HG03520 (cell line): ENCODE data around the gene KLHL26.

Experiments used
- ATAC-seq: cut with Tn5 transposase; IDR thresholded peaks from one replicate; pipeline ENCODE4 v1.9.1; 2021; ENCODE audit warnings: mild to moderate bottlenecking, moderate library complexity; ENCODE audit not compliant: unreplicated experiment

The KLHL26 gene

DNA sequence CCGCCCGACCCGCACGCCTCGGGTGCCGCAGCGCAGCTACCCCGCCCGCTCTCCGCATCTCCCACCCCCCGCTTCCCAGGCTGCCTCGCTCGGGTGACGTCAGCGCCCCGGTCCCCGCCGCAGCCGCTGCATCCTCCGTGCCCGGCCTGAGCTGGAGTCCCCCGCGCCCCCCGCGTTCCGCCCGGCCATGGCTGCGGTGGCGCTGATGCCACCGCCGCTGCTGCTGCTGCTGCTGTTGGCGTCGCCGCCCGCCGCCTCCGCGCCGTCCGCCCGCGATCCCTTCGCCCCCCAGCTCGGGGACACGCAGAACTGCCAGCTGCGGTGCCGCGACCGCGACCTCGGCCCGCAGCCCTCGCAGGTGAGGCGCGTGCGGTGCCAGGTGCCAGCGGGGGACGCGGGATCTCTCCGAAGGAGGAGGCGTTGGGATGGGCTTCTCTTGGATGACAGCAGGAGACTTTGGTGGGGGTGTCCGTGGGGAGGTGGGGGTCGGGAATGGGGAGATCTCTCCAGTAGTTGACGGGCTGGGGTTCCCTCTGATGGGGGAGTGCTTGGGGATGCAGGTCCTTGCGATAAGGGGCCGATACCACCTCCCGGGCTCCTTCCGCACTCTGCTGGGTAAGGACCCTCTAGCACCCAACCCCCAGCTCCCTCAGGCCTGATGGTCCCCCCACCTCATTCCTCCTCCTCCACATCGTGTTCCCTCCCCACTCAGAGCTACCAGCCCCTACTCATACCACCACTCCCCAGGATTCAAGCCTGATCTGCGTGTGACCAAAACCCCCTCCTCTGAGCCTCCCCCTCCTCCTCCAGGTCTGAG is 23.8 kb upstream of the KLHL26 start, which contains the start of gene TMEM59L:
TMEM59L (plus strand) TSS at position 99 of the 817 bp plus-strand sequence; CDS start at position 188, 89 bp downstream.
- ATAC-seq: no peak

DNA sequence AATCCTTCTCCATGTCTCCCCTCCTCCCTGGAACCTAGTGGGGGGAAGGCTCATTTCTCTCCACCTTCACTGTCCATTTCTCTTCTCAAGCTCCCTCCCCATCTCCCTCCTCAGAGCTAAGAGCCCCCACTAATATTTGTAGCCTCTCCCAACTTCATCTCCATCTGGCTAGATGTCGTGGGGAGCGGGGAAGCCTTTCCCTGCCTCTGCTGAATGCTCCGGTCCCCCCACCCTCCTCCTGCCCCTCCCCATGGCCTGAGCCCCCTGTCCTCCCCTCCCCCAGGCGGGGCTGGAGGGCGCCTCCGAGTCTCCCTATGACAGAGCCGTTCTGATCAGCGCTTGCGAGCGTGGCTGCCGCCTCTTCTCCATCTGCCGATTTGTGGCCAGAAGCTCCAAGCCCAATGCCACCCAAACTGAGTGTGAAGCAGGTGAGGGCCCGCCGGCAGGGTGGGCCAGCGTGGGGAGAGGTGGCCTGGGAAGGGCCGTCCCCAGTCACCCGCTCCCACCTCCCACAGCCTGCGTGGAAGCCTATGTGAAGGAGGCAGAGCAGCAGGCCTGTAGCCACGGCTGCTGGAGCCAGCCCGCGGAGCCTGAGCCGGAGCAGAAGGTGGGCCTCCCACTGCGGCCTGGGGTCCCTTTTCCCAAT is 23.1 kb upstream of the KLHL26 start:
- no peak for ATAC-seq

DNA sequence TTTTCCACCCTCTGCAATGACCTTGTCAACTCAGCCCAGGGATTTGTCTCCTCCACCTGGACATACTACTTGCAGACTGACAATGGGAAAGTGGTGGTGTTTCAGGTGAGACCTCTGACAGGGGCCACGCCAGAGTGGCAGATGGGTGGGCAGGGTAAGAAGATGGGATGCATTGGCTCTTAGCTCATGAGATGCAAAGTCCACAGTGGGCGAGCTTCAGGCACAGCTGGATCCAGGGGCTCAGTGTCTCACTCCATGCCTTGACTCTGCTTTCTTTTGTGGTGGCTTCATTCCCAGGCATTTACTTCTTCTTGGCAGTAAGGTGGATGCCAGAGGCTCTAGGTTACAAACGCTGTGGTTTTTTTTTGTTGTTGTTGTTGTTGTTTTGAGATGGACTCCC is 20.8 kb upstream of the KLHL26 start:
- ATAC-seq: no peak

DNA sequence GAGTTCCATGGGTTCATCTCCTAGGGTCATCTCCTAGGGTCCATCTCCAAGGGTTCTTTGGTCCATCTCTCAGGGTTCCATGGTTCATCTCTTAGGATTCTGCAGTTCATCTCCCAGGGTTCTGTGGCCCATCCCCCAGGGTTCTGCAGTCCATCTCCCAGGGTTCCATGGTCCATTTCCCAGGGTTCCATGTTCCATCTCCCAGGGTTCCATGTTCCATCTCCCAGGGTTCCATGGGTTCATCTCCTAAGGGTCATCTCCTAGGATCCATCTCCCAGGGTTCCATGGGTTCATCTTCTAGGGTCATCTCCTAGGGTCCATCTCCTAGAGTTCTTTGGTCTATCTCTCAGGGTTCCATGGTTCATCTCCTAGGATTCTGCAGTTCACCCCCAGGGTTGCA is 19.3 kb upstream of the KLHL26 start:
- no peak for ATAC-seq

DNA sequence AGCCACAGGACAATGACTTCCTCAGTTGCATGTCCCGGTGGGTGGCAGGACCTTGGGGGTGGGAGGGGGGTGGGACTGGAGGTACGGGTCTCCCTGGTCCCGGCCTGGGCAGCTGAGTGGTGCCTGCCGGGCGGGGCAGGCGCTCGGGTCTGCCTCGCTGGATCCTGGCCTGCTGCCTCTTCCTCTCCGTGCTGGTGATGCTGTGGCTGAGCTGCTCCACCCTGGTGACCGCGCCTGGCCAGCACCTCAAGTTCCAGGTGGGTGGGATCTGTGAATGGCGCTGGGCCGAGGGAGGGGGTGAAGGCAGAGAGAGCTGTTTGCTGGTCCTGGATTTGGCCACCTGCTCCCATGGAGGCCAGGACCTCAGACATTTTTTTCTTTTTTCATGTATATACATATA is 18.6 kb upstream of the KLHL26 start:
- ATAC-seq: no peak

DNA sequence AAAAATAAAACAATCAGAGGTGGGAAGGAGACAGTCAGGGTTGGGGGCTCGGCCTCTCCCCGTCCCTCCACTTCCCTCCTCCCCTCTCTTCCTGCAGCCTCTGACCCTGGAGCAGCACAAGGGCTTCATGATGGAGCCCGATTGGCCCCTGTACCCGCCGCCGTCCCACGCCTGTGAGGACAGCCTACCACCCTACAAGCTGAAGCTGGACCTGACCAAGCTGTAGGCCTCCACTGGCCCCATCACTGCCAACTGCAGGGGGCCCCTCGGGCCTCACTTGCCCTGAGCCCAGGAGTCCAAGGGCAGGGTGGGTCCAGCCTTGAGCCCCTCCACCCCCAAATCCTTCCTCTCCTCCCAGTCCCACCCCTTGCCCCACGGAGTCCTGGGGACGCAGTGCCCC is 16.5 kb upstream of the KLHL26 start:
- no peak for ATAC-seq

DNA sequence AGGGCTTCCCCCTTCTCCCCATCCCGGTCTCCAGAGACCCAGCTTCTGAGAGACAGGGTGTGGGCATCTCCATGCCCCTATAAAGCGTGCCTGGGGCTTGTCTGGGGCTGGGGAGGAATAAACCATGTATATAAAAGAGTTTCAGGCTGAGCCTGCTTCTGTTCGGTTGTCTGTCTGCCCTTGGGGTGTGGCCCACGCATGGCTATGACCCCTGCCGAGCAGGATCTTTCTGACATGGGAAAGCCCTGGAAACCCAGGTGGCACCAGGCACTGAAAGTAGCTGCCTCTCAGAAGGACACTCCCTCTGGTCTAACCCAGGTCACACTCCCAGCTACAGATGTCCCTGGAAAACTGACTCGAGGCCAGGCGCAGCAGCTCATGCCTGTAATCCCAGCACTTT is 15.9 kb upstream of the KLHL26 start:
- ATAC-seq: no peak

DNA sequence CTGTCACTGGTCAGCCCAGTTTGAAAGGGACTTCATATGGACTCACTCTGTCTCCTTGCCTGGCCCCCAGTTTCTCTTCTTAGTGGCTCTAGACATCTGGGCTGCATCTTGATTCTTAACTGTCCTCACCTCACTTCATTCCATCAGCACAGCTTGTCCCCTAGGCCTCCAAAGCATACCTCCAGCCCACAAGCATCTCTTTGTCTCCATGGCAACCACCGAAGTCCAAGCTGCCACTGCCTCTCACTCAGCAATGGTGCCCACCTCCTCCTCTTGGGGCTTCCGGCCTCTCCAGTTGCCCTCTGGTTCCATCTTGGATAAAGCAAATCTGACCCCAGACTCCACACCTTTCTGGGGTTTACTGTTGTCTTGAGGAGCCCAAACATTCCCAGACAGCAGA is 9.9 kb upstream of the KLHL26 start:
- ATAC-seq: no peak

DNA sequence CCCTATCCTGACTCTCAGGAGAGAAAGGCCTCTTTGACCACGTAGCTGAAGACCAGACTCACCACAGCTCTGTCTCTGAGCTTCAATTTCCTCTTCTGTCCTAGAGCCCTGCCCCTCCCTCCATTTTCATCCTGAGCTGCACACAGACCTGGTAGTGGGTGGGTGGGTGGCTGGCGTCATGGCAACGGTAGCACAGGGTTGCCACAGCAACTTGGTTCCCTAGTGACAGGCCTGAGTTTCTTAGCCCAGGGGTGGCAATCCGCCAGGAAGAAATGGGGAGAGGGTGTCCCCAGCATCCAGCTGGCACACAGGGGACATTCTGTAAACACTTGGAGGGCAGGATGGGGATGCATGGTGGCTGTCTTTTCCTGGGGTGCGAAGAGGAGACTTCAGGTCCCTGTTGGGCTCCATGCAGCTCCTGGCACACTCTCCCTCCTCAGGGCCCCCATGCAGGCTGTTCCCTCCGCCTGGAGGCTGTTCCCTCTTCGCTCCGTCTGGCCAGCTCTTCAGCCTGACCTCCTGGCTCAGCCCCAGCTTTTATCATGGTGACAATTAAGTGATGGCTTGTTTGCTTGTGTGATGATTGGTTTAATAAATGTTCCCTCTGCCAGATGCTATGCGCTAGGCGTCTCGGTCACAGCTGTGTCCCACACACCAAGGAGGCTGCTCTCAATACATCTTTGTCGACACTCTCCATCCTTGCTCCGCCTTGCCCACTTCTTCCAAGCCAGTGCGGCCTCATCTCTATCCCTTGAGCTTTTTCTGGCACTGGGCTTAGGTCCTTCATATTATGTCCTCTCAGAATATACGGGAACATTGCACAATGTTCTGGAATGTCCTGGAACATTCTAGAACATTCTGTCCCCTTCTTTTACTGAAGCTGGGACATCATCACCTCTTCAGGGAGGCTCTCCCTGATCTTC is 7.4 kb upstream of the KLHL26 start:
- no peak for ATAC-seq

DNA sequence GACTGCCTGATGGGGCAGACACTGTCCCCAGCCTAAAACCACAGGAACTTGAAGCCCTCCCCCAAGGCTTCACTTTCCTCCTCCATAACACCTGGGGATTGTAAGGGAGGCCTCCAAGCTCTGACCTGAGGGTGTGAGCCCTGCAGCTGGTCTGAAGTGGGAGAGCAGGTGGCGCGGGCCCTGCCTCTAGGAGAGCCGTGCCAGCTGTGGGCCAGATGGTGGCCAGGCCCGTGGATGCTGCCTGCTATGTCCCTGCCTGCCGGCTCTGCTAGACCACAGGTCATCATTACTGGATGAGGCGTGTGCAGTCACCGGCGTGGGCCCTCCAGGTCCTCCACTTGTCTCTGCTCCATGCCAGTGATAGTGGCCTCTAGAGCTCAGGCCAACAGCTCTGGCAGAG is 3.5 kb upstream of the KLHL26 start:
- no peak for ATAC-seq

DNA sequence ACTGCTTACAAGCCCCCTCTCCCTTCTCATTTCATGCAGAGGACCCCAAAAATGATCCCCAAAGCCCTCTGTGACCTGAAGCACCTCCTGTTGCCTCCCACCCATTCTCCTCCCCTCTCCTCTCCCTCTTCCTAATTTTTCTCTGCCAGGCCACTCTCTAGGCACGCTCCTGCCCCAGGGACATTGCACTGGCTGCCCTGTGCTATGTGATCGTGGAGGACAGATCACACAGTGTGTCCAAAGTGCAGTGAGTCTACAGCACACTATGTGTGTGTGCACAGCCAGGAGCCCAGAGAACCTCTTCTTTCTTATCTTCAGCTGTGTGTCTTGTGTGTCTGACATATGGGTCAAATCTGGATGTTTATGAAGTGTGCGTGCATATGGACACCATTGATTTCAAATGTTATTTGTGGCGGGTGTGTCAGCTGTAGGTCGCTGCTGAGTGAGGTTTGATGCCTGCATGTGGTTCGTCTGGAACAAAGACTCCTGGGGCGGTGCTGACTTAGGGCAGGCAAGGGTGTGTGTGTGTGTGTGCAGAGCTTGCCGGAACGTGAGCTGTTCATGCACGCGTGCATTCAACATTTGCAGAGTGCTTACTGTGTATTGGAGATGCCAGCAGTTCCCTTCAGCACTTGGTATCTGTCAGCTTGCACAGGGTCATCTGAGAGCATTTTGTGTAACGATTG is 2.1 kb upstream of the KLHL26 start:
- ATAC-seq: no peak

DNA sequence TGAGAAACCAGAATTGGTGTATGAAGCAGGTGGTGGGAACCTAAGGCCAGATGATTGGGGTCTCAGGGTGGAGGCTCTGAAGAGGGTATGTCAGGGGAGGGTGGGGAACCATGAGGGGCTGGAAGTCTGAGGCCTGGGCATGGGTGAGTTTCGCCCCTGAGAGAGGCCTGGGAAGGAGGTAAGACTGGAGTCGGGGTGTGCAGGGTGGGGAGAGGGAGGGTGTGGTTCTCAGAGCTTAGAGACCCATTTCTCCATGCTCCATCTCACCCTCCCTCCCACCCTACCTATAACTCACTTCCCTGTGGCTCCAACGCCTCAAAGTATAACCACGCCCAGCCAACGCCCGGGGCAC is 1.0 kb upstream of the KLHL26 start:
- ATAC-seq: no peak

DNA sequence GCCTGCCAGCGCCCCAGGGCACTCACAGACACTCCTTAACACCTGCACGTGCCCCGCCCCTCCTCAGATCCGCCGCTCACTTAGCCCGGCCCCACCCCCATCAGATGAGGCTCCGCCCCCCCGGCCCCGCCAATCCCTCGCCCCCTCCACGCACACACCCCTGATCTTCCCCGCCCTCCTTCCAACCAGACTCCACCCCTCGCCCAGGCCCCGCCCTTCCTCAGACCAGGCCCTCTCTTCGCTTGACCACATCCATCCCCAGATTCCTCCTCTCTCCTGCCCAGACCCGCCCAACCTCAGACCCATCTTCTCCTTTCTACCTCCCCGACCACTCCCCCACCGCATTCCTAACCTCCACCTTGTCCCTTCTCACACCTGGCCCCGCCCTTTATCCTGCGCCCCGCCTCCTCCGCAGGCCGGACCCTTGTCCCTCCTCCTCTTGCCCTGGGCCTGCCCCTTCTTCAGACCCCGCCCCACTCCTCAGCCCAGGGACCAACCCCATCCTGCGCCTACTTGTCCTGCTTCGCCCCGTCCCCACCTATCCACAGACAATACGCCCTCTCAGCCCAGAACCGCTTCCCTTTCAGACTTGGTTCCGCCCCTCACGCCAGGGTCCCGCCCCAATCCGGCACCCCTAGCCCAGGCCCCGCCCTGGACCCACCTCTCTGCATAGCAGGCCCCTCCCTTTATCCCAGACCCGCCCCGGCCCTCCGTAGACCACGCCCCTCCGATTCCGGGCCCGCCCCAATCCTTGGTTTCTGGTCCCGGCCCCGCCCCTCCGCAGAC is 452 bp upstream of the KLHL26 start:
- ATAC-seq: peak; percentile 80

DNA sequence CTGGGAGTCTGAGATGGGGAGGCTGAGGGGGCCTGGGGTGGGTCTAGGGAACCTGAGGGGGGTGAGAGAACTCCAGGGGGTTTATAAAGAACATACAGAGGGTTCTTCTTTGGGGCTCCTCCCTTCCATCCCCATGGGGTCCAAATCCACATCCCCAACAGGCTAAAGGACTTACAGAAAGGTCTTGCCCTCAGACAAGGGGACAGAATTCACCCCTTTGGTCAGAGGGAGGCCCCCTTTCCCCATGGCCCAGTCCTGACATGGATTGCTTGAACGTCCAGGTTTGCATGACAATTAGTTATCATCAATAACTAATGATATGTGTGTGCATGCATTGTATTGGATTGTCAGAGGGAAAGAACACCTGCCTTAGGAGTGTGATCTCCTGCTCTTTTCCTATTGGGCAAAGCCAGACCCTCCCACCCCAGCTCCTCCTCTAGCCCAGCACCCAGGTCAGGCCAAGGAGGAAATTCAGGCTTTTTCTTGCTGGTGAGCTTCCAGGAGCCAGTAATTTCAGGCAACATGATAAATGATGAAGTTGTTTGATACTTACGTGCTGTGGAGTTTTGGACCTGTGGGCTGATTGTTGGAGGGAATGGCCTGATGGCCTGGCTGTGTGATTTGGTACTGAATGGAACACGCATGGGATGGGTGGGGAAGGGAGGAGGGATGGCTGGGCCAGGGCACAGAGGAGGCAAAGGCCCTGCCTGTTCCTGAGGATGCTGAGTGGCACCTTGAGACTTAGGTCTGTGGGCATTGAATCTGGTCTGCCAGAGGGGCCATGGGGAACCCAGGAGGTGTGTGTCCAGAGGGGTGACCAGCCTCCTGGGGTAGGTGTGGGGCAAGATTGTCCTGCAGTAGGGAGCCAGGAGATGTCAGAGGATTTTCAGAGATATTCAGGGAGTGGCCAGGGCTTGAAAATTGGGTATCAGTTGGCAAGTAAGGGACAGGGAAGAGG is 1.1 kb downstream of the KLHL26 start:
- ATAC-seq: no peak

DNA sequence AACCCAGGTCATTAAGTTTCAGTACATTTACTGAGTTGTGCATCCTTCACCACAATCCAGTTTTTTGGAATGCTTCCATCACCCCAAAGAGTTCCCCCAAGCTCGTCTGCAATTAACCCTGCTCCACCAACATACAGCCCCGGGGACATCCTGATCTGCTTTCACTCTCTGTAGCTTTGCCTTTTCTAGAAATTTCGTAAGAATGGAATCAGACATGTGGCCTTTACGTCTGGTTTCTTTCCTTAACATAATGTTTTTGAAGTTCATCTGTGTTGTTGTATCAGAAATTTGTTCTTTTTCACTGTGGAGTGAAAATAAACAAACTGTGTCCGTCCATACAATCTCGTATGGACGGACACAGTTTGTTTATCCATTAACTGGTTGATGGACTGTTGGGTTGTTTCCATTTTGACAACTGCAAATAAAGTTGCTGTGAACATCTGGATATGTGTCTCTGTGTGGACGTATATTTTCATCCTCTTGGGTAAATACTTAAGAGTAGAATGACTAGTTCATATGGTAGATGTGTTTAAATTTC is 2.9 kb downstream of the KLHL26 start:
- no peak for ATAC-seq

DNA sequence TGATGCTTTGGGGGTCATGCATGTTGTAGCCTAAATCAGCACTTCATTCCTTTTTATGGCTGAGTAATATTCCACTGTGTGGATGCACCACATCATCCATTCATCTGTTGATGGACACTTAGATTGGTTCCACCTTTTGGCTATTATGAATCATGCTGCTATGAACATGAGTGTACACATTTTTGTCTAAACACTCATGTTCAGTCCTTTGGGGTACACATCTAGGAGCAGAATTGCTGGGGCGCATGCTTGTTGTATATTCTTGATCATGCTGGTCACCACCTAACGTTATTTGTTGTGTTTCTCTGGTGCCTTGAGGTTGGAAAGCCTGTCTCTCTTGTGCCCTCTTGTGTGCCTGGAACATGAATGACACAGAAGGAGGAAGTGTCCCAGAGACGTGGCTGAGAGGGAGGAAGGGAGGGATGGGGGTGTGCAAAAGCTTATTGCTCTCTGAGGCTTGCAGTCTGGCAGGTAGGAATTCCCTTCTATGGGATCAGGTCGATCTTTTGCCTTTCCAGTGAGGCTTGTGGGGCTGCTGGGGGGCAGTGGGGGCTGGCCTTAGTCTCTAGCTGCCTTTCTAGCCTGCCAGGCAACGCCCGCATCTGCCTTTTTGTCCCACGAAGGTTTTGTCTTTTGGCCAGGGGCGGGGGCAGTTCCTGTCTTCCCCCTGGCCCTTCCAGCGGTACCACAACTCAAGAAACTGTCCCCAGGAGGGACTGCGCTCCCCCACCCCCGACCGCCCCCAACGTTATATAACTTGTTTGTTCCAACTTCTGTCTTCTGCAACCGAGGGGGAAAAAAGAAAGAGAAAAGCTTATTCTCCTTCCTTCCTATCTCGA is 7.6 kb downstream of the KLHL26 start:
- ATAC-seq: no peak

DNA sequence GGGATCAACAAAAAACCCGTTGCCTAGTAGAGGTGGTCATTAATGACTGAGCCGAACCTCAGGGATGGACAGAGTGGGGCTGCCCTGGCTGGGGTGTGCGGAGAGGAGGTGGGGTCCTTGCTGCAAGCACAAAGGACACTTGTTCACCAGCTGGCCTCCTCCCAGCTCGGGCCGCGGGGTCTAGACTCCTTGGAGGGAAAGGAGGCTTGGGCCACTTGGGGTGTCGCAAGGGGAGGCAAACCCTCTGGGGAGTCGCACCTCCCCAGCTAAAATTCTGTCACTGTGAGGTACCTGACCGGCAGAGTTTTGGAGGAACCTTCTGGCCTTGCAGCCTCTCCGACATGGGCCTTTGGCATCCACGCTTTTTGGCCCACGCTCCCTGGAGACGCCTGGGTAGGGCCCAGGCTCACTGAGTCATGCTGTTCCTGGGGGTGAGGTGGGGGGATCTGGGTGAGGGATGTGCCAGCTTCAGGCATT is 8.2 kb downstream of the KLHL26 start:
- ATAC-seq: no peak
